H1 (cell line): ENCODE measurements around the gene S1PR2. TPM values are rescaled to one million over a fixed set of nuclear protein-coding genes. Genes with fewer than 3 reads are reported as not detected.
A peak's percentile ranks its signal among the peaks of the same experiment; 100 is the strongest.
"Not testable (repeated sequence)": the region's sequence is repeated elsewhere in the genome, so short reads cannot be mapped to it uniquely, and the experiment has no call there.

Experiments used
- CTCF ChIA-PET: fragments of 300-600 bp; sonication (Branson Sonifier 250); formaldehyde crosslinking; loops from one replicate; lab custom pipeline; 2021; ENCODE audit not compliant: partially characterized antibody; lab: Charles Lee
- POLR2A ChIA-PET: fragments of 300-600 bp; sonication (Branson Sonifier 250); formaldehyde crosslinking; loops from one replicate; lab custom pipeline; 2021; ENCODE audit warnings: inconsistent platforms; ENCODE audit not compliant: partially characterized antibody; lab: Charles Lee
- DNase-seq, 2 experiments: peaks; one replicate each; pipeline versions ENCODE4 v3.0.0 to v3.0.0-alpha.2; 2010 to 2022; ENCODE audit warnings: low spot score in 2 of 2, low read depth in 1 of 2, mixed read lengths in 1 of 2
- FAIRE-seq: peaks from 2 replicates; lab custom pipeline; 2011; peaks lifted over from hg19 to GRCh38; lab: Jason Lieb, UNC
- H2AFZ ChIP-seq: 2 replicates; pipeline ENCODE4 v1.8.1; 2012; ENCODE audit warnings: low read length, inconsistent platforms
- H2AK5ac ChIP-seq: 2 replicates; pipeline ENCODE4 v1.6.1; 2013; ENCODE audit warnings: low read depth, low read length
- H2BK120ac ChIP-seq: replicated peaks from 2 replicates; pipeline ENCODE3; 2013; ENCODE audit warnings: low read depth, low read length, inconsistent platforms
- H2BK12ac ChIP-seq: 2 replicates; pipeline ENCODE4 v1.6.1; 2013; ENCODE audit warnings: low read depth, low read length
- H2BK15ac ChIP-seq: 2 replicates; pipeline ENCODE4 v1.6.1; 2013; ENCODE audit warnings: low read length
- H2BK20ac ChIP-seq: 2 replicates; pipeline ENCODE4 v1.6.1; 2013; ENCODE audit warnings: low read length
- H2BK5ac ChIP-seq: 2 replicates; pipeline ENCODE4 v1.6.1; 2013; ENCODE audit warnings: low read depth, low read length
- H3K14ac ChIP-seq: 2 replicates; pipeline ENCODE4 v1.6.1; 2013; ENCODE audit warnings: inconsistent platforms; ENCODE audit not compliant: insufficient read length
- H3K18ac ChIP-seq: 2 replicates; pipeline ENCODE4 v1.6.1; 2013; ENCODE audit warnings: low read length; ENCODE audit errors: extremely low read depth
- H3K23ac ChIP-seq: 2 replicates; pipeline ENCODE4 v1.6.1; 2013; ENCODE audit warnings: inconsistent platforms; ENCODE audit not compliant: insufficient read length
- H3K23me2 ChIP-seq: 2 replicates; pipeline ENCODE4 v1.6.1; 2013; ENCODE audit warnings: low read depth, low read length
- H3K27ac ChIP-seq: 2 replicates; pipeline ENCODE4 v1.6.1; 2011; ENCODE audit warnings: low read depth, low read length, inconsistent platforms
- H3K27me3 ChIP-seq, 4 experiments: replicated peaks in 1 of 4; 1 replicate in 1 of 4; 2 replicates in 3 of 4; pipeline versions ENCODE4 v1.6.1 to v1.8.1; 2011 to 2013; ENCODE audit warnings: low read length in 3 of 4, mild to moderate bottlenecking in 3 of 4, inconsistent platforms in 2 of 4, mixed read lengths in 2 of 4, moderate library complexity in 1 of 4; ENCODE audit not compliant: control insufficient read depth in 3 of 4, insufficient read depth in 3 of 4; ENCODE audit errors: extremely low read depth in 1 of 4
- H3K36me3 ChIP-seq, 4 experiments: 2 replicates each; pipeline versions ENCODE4 v1.6.1 to v1.8.1; 2011 to 2013; ENCODE audit warnings: mild to moderate bottlenecking in 4 of 4, low read length in 3 of 4, moderate library complexity in 2 of 4, control low read depth in 1 of 4, inconsistent platforms in 1 of 4; ENCODE audit not compliant: insufficient read depth in 4 of 4, control insufficient read depth in 2 of 4
- H3K4ac ChIP-seq: replicated peaks from 2 replicates; pipeline ENCODE3; 2013; ENCODE audit warnings: low read length, low read depth, mixed read lengths, inconsistent platforms; ENCODE audit not compliant: insufficient read length
- H3K4me1 ChIP-seq, 4 experiments: replicated peaks in 1 of 4; 1 replicate in 1 of 4; 2 replicates in 3 of 4; pipeline versions ENCODE4 v1.6.1 to v1.8.1; 2011 to 2013; ENCODE audit warnings: low read length in 3 of 4, inconsistent platforms in 2 of 4, mixed read lengths in 1 of 4; ENCODE audit not compliant: insufficient read depth in 4 of 4, control insufficient read depth in 3 of 4
- H3K4me2 ChIP-seq, 2 experiments: 2 replicates each; pipeline versions ENCODE4 v1.6.1 to v1.8.1; 2011 to 2013; ENCODE audit warnings: low read depth in 2 of 2, low read length in 2 of 2, control low read depth in 1 of 2, inconsistent platforms in 1 of 2, mild to moderate bottlenecking in 1 of 2; ENCODE audit not compliant: insufficient read depth in 1 of 2
- H3K4me3 ChIP-seq, 4 experiments: fragments of 200-600, 300-600 bp in 1 of 4; sonication (generic), shearing (Covaris generic), sonication (Bioruptor Twin) in 1 of 4; 2 replicates each; pipeline versions ENCODE4 v1.5.1 to v1.8.1; 2011 to 2016; ENCODE audit warnings: low read length in 4 of 4, low read depth in 3 of 4, control low read depth in 2 of 4, inconsistent platforms in 2 of 4, mild to moderate bottlenecking in 2 of 4, mixed read lengths in 1 of 4, moderate library complexity in 1 of 4; ENCODE audit not compliant: insufficient read depth in 2 of 4; ENCODE audit errors: extremely low read depth in 1 of 4
- H3K56ac ChIP-seq: replicated peaks from 2 replicates; pipeline ENCODE3; 2013; ENCODE audit warnings: low read depth, mild to moderate bottlenecking, mixed read lengths, low read length, inconsistent platforms; ENCODE audit not compliant: insufficient read length
- H3K79me1 ChIP-seq: 2 replicates; pipeline ENCODE4 v1.6.1; 2013; ENCODE audit warnings: low read depth, low read length, control low read depth
- H3K79me2 ChIP-seq, 2 experiments: 2 replicates each; pipeline versions ENCODE4 v1.6.1 to v1.8.1; 2012 to 2013; ENCODE audit warnings: low read length in 2 of 2, mild to moderate bottlenecking in 2 of 2, inconsistent platforms in 1 of 2; ENCODE audit not compliant: insufficient read depth in 2 of 2, control insufficient read depth in 1 of 2
- H3K9ac ChIP-seq, 4 experiments: replicated peaks in 1 of 4; 1 replicate in 1 of 4; 2 replicates in 3 of 4; pipeline versions ENCODE4 v1.6.1 to v1.8.1; 2011 to 2013; ENCODE audit warnings: low read depth in 3 of 4, low read length in 3 of 4, control low read depth in 2 of 4, mild to moderate bottlenecking in 2 of 4, moderate library complexity in 2 of 4, inconsistent platforms in 1 of 4; ENCODE audit errors: extremely low read depth in 1 of 4
- H3K9me3 ChIP-seq, 2 experiments: 2 replicates each; pipeline versions ENCODE4 v1.6.1 to v1.8.1; 2012 to 2013; ENCODE audit warnings: mild to moderate bottlenecking in 2 of 2, moderate library complexity in 2 of 2, control low read depth in 1 of 2, inconsistent platforms in 1 of 2, low read depth in 1 of 2, low read length in 1 of 2, mixed read lengths in 1 of 2; ENCODE audit not compliant: insufficient read depth in 2 of 2
- H4K20me1 ChIP-seq, 2 experiments: replicated peaks in 1 of 2; 2 replicates each; pipeline versions ENCODE3 to v1.8.1; 2011 to 2013; ENCODE audit warnings: inconsistent platforms in 2 of 2, low read length in 2 of 2, mild to moderate bottlenecking in 1 of 2; ENCODE audit not compliant: insufficient read depth in 2 of 2, control insufficient read depth in 1 of 2
- H4K5ac ChIP-seq: 2 replicates; pipeline ENCODE4 v1.6.1; 2013; ENCODE audit warnings: low read length, low read depth, mixed read lengths, inconsistent platforms; ENCODE audit not compliant: insufficient read length
- H4K8ac ChIP-seq: 2 replicates; pipeline ENCODE4 v1.8.0; 2013; ENCODE audit warnings: mild to moderate bottlenecking, moderate library complexity, low read length, inconsistent platforms; ENCODE audit not compliant: insufficient read depth; ENCODE audit errors: extremely low read depth
- H4K91ac ChIP-seq: replicated peaks from 2 replicates; pipeline ENCODE3; 2013; ENCODE audit warnings: low read length, mixed read lengths, inconsistent platforms; ENCODE audit not compliant: insufficient read length
- WGBS, 2 experiments: shearing (Covaris generic) in 1 of 2; methylation state at CpG; one replicate each; pipeline versions ENCODE4 v1.1.6 to v1.1.7; 2013 to 2015; ENCODE audit warnings: low lambda C conversion rate in 2 of 2, mixed read lengths in 2 of 2, inconsistent platforms in 1 of 2, low coverage in 1 of 2, missing lambda C conversion rate in 1 of 2; ENCODE audit not compliant: insufficient replicate concordance in 2 of 2, insufficient coverage in 1 of 2, insufficient read length in 1 of 2; ENCODE audit errors: extremely low coverage in 1 of 2, missing lambda C conversion rate in 1 of 2; 5-methylcytosine and 5-hydroxymethylcytosine counted together
- polyA plus RNA-seq, 7 experiments: library from polyadenylated mRNA; depleted of rRNA in 3 of 7; stranded (reverse) in 5 of 7; unstranded in 2 of 7; fragments of >200 nt in 5 of 7; fragments of 200-250 nt in 2 of 7; gene quantifications; 1 replicate in 5 of 7; 2 replicates in 1 of 7; 4 replicates in 1 of 7; pipeline versions ENCODE4 v1.2.1 to v1.2.3, GENCODE V29; 2011 to 2013; ENCODE audit warnings: missing spikeins in 2 of 7, mixed read lengths in 2 of 7
- total RNA-seq: library from RNA; stranded (reverse); fragmentation: NEBNext Ultra II Directional; extraction: Animal tissue kit (Norgen Biotek cat#: 25700); gene quantifications from 2 replicates; pipeline ENCODE4 v1.2.1, GENCODE V29; 2021

S1PR2 gene
- total and polyA plus RNA-seq, 2 of the 8 experiments (the other 6 are each of a cell fraction or from before 2014, with no cell fraction given) = 17.5 to 19.4 TPM

- not testable (repeated sequence) for H2AK5ac ChIP-seq, FAIRE-seq, H2BK12ac ChIP-seq, H4K91ac ChIP-seq, H3K9me3 ChIP-seq, H2BK5ac ChIP-seq, H3K4ac ChIP-seq, H3K36me3 ChIP-seq, H3K9ac ChIP-seq, DNase-seq, H3K18ac ChIP-seq, H3K79me1 ChIP-seq, H3K79me2 ChIP-seq, H3K27me3 ChIP-seq, H3K4me1 ChIP-seq, H3K4me3 ChIP-seq, H2BK120ac ChIP-seq, H3K23me2 ChIP-seq, H3K27ac ChIP-seq, H4K5ac ChIP-seq, H3K56ac ChIP-seq, H3K23ac ChIP-seq, H4K20me1 ChIP-seq, H4K8ac ChIP-seq, H2BK20ac ChIP-seq, H2AFZ ChIP-seq, H3K4me2 ChIP-seq, H3K14ac ChIP-seq
- POLR2A ChIA-PET = interaction anchor here (1.4 kb wide), 1 partner anchor 58 kb away, joined by 5 read pairs; no protein-coding TSS in a partner anchor
- CTCF ChIA-PET = interaction anchor here (2.1 kb wide), 1 partner anchor 59 kb away, joined by 7 read pairs; no protein-coding TSS in a partner anchor
- 89% methylated on average over 15 of the region's 15 CpGs; no CpG with 5 or more reads in 1 of the 2 experiments for WGBS, 2 experiments
- H2BK15ac ChIP-seq = 0 out of 2 replicates have a peak overlapping the region, but pooled peaks have one; percentile 18
These were observed 31.0 kb downstream of the S1PR2 start for GRCh38 chr19:10200101-10200500.
